ENCODE data around the gene RNF157. TPM values are rescaled to one million over a fixed set of nuclear protein-coding genes. Genes with fewer than 3 reads are reported as not detected.

Gene RNF157
- polyA plus RNA-seq, 1 experiment = 1.6 TPM

DNA sequence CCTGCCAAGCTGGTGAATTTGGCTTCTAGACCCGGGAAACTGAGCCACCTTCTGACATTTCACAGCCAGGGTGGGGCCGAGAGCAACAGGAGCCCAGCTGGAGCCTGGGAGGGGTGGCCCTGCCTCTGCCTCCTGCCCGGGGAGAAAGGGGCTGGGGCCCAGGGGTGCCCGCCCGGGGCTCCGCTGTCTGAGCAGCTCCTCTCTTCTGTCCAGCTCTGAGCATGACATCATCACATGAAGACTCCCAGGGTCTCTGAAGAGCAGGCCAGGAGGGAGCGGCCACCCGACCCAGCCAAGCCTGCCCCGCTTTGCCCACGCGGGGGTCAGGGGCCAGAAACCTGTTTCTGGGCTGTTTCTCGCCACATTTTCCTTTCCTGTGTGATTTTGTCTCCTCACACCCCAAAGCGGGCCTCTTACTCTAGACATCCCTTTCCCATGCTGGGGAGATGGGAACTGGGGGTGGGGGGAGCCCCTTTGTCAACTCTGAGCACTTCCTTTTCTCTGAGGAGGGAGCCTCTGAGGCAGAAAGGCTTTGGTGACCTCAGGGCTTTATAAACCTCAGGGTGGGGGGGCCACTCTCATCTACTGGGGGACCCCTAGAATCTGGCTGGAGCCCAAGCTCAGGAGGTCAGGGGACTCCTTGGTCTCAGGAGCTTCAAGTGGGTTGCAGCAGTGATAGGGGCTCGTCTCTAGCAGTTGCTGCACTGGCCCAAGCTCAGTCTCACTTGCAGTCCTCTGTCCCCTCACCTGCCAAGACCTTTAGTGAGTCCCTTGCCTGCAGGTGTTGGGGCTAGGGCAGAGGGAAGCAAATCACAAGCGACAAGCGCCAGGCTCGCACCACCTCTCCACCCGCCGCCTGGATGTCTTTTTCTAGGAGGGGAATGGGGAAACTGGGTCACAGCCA lies 32.5 kb upstream of the RNF157 start:
- POLR2A ChIA-PET = no interaction called here

DNA sequence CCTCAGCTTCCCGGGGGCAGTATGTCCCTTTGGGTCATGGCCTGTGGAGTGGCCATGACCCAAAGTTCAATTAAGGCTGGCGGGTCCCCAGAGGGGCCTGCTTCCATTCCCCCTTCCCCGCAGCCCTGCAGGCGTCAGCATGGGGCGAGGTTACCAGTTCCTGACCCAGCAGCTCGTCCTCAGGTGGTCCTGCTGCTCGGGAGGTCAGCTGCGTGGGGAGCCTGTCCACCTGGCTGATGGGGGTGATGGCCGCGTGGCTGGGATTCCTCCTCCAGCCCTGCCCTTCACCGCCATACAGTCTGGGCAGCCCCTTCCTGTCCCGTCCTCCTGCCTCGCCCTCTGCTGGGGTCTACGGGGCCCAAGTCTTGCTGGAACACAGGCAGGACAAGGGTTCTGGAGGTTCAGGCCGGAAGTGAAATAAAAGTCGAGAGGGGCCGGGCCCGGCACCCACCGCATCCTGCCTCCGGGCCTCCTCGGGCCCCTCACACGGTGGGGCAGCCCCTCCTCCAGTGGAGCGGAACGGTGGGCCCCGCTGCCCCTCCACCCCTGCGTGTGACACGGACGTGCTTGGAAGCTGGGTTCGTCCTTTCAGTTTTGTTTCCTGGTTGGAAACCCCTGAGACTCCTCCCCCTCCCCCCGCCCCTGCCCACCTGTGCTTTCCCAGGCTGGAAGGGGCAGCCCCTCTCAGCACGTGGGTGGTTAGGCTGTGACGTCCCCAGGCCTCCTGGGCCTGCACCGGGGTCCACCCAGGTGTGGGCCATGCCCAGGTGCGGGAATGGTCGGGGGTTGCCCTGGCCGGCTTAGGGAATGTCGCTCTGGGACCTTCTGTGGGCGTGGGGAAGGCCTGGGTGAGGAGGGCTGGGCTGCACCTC lies 31.6 kb upstream of the RNF157 start:
- POLR2A ChIA-PET = no interaction called here
- Histone ChIP-seq H3K27ac (ENCODE audit: low read depth, low read length) (no peak overlapping the region), H3K9me3 (ENCODE audit: control insufficient read depth, insufficient read depth, low read length) (no peaks in the 10 kb centered on the region), H3K4me3 (ENCODE audit: low read depth, low read length) (no peak overlapping the region), H3K27me3 (ENCODE audit: control insufficient read depth, insufficient read depth, low read length) (no peaks in the 10 kb centered on the region)
- no peak for TF ChIP-seq CTCF (IDR thresholded peaks at IDR 0.05; ENCODE audit: low read depth, low read length)
- no peak for DNase-seq (ENCODE audit: low read depth, low spot score)
- CTCF ChIA-PET = interaction anchor here (1.6 kb wide), 1 partner anchor 8 kb away, joined by 7 read pairs; no protein-coding TSS in a partner anchor

More for the DNA sequence above, 32.5 kb upstream of the RNF157 start:
- no peak overlapping the region for H3K27ac ChIP-seq (ENCODE audit: low read depth, low read length)
- CTCF ChIA-PET = no interaction called here
- TF ChIP-seq CTCF (IDR thresholded peaks at IDR 0.05; ENCODE audit: low read depth, low read length) = no peak
- DNase-seq (ENCODE audit: low read depth, low spot score) = no peak
- H3K9me3 ChIP-seq (ENCODE audit: control insufficient read depth, insufficient read depth, low read length) = no peaks in the 10 kb centered on the region
- H3K4me3 ChIP-seq (ENCODE audit: low read depth, low read length) = no peak overlapping the region
- no peaks in the 10 kb centered on the region for H3K27me3 ChIP-seq (ENCODE audit: control insufficient read depth, insufficient read depth, low read length)

DNA sequence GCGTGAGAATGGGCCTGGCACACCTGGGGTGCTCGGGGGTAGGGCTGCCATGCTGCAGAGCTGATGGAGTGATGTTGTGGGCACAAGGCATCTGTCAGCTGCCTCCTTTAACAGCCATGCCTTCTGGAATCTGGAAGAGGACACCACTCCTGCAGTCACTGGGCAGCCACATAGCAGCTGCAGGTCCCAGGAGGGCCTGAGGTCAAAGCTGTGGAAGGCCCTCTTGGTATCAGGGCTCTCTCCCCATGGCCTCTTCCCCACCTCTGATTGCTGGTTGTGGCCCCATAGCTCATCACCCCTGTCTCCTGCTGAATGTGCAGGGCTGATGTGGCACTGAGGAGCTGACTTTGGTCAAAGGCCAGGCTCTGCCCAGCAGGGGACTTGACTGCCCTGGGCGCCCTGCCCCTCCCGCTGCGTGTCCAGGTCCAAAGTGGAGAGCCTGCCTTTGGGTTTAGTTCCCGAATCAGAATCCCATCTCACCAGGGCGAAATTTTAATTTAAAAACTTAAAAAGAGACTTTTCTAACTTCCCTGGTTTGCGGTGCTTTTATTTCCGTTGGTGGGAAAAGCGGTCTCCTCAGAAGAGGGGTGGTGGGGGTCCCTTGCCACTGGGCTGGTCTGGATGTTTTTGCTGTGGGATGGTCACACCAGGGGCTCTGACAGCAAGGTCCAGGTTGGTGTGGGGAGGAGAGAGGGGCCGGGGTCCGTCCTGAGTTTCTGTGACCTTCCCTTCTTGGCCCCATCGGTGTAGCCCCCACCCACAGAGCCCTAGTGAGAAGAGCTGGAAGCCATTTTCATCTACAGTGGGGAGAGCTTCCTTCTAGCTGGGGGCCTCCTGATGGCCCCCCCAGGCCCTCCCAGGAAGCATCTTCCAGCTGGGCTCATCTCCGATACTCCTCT lies 30.7 kb upstream of the RNF157 start:
- Histone ChIP-seq H3K27me3 (ENCODE audit: control insufficient read depth, insufficient read depth, low read length) (no peaks in the 10 kb centered on the region), H3K27ac (ENCODE audit: low read depth, low read length) (no peak overlapping the region), H3K9me3 (ENCODE audit: control insufficient read depth, insufficient read depth, low read length) (no peaks in the 10 kb centered on the region), H3K4me3 (ENCODE audit: low read depth, low read length) (no peak overlapping the region)
- DNase-seq (ENCODE audit: low read depth, low spot score) = no peak
- TF ChIP-seq CTCF (IDR thresholded peaks at IDR 0.05; ENCODE audit: low read depth, low read length) = no peak
- ChIA-PET CTCF (interaction anchor here (1.6 kb wide), 1 partner anchor 8 kb away, joined by 7 read pairs; no protein-coding TSS in a partner anchor), POLR2A (no interaction called here)

DNA sequence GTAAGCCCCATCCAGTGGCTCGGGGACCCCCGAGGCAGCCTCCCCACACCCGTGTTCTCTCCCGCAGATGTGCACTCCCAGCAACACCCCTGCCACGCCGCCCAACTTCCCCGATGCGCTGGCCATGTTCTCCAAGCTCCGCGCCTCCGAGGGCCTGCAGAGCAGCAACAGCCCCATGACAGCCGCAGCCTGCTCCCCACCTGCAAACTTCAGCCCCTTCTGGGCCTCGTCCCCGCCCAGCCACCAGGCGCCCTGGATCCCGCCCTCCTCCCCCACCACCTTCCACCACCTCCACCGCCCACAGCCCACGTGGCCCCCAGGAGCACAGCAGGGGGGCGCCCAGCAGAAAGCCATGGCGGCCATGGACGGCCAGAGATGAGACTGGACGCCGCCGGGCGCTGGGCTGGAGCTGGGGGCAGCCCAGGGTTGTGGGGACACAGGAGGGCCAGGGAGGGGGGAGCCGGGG lies 29.9 kb upstream of the RNF157 start:
- TF ChIP-seq CTCF (IDR thresholded peaks at IDR 0.05; ENCODE audit: low read depth, low read length) = no peak
- Histone ChIP-seq H3K27me3 (ENCODE audit: control insufficient read depth, insufficient read depth, low read length) (no peaks in the 10 kb centered on the region), H3K9me3 (ENCODE audit: control insufficient read depth, insufficient read depth, low read length) (no peaks in the 10 kb centered on the region), H3K4me3 (ENCODE audit: low read depth, low read length) (no peak overlapping the region), H3K27ac (ENCODE audit: low read depth, low read length) (no peak overlapping the region)
- no peak for DNase-seq (ENCODE audit: low read depth, low spot score)
- CTCF ChIA-PET = interaction anchor here (0.6 to 3.9 kb wide), 3 partner anchors 9 to 79 kb away, joined by 3 to 47 read pairs (median 7); no protein-coding TSS in a partner anchor
- POLR2A ChIA-PET = no interaction called here
